Stimulated activated CD8-positive, alpha-beta memory T cell treated with anti-CD3 and anti-CD28 coated beads, Interleukin-7, amount 100 ng/mL, for 1 hour (primary cell): Measurements from ENCODE around the gene AGBL5.
"Not testable (repeated sequence)": the region's sequence is repeated elsewhere in the genome, so short reads cannot be mapped to it uniquely, and the experiment has no call there.

ENCODE experiments used
- DNase-seq, 2 donors: peaks; one replicate each; pipeline ENCODE4 v3.0.0-alpha.2; 2020; ENCODE audit warnings: low read depth in 2 of 2

The AGBL5 gene

DNA sequence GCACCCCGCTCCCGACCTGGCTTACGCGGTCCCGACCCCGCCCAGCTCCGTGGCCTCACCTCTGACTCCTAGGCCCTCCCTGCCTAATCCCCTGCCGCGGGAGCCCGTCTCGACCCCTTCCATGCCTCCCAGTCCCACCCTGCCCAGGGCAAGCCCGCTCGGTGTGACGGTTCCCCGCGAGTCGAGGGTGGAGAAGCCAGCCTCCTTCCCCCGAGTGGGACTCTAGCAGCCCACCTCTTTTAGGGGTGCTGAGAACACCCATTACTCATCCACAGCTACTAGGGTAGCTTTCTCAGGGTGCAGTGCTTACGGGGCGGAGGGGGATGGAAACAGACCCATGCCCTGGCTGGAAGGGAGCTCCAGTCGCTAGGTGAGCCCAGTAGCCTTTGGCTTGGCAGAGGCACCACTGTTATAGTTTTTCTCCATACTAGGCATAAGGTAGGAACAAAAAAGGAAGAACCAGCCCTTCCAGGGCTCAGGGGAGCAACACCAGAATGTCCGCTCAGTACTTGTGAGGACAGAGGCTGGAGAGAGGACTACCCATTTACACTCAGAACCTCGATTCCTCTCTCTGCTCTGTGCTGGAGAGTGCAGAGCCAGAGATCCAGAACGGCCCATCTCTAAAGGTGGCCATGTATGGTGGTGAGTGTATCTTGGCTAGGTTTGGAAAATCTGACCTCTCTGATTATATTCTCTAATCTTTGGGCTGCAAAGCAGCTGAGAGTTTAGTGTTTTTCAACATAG lies 606 bp downstream of the AGBL5 start:
- DNase-seq, result peak in 1 of 2 donors; percentile 12

DNA sequence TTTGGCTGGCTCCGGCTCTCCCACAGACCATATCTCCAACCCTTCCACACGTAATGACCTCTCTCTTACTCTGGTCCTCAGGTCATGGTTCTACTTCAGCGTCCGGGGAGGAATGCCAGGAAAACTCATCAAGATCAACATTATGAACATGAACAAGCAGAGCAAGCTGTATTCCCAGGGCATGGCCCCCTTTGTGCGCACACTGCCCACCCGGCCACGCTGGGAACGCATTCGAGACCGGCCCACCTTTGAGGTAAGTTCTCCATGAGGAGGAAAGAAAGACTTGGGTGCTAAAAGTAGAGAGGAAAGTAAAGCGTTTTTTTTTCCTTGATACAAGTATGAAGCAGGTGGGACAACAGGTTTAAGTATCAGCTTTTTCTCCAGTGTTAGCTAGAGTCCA lies 1.9 kb downstream of the AGBL5 start:
- DNase-seq, result no peak

DNA sequence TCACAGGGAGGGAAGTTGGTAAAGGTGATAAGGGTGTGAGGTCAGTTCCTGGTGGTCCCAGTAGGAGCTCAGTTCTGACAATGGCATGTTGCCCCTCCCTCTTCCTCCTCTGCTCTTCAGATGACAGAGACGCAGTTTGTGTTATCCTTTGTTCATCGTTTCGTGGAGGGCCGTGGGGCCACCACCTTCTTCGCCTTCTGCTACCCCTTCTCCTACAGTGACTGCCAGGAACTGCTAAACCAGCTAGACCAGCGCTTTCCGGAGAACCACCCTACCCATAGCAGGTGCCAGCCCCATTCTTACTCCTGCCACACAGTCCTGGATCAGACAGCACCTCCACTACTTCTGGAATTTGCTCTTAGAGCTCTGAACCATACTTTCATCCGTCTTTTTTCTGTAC lies 2.3 kb downstream of the AGBL5 start:
- no peak for DNase-seq

DNA sequence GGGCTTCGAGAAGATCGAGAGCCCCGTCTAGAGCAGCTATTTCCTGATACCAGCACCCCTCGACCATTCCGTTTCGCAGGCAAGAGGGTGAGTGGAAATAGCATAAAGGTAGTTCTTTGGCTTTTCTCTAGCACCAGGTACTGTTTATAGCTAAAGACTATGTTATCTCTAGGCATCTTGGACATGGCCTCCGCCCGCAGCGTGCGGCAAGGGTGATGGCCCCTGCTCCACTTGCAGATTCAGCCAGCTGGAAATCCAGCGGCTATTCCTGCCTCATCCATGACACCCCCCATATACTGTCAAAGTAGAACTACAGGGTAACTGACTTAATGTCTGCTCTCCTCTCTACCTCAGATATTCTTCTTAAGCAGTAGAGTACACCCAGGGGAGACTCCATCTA lies 3.3 kb downstream of the AGBL5 start:
- DNase-seq, result no peak

DNA sequence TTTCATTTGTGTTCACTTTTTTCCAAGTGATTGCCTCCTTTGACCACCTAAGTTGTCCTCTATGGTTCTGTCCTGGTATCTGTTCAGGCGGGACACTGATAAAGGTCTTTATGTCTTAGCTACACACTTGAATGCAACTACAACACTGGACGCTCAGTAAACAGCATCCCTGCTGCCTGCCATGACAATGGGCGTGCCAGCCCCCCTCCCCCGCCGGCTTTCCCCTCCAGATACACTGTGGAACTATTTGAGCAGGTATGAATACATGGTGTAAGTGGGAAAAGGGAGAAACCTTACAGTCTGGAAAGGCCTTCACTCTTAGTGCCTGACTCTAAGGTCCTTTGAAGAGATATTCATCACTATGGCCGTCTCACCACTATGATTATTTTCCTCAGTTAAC lies 5.7 kb downstream of the AGBL5 start:
- no peak for DNase-seq

DNA sequence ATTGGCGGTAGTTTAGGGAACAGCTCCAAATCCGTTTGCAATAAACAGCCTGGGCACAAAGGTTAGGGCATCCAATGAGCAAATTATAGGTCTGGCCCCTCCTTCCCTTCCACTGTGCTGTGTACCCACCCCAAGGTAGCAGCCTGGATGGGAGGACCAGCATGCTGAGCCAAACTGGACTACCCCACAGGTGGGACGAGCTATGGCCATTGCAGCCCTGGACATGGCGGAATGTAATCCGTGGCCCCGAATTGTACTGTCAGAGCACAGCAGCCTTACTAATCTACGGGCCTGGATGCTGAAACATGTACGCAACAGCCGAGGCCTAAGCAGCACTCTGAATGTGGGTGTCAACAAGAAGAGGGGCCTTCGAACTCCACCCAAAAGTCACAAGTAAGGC lies 6.7 kb downstream of the AGBL5 start:
- no peak for DNase-seq

DNA sequence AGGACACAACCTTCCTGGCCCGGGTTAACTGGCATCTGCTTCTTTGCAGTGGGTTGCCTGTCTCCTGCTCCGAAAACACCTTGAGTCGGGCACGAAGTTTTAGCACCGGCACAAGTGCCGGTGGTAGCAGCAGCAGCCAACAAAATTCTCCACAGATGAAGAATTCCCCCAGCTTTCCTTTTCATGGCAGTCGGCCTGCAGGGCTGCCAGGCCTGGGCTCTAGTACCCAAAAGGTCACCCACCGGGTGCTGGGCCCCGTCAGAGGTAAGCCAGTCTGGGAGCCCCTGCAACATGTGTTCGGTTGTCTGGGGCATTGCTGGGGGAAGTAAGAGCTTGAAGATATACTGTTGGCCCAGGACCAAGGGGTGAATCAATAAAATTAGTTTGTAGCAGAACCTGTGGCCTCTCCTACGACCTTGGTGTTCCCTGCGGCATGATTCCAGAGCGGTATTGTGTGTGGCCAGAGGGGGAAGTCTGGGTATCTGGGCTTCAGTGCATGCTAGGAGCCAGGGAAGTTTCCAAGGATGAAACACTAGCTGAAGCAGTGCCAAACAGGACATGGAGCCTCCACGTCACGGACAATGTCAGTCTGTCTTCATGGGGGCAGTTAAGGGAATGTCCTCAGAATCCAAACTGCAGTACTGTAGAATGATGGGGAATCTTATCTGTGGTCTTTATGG lies 7.8 kb downstream of the AGBL5 start:
- DNase-seq, result no peak

DNA sequence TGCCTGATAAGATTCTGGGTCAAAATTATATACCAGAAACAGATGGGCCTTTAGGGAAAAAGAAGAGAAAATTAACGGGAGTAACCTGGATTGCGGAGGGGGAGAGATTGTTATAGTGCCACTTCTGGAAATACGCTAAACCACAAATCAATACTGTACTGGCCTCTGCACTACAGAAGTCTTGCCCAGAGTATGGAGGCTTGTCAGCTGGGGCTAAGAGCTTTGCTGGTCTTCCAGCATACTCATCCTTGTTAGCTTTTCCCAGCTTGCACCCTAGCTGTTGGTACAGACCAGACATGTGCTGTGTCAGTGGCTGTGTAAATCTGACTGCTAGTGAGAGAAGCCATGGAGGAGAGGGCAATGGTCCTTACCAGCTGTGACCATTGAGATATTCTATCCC lies 8.9 kb downstream of the AGBL5 start:
- DNase-seq, result no peak

DNA sequence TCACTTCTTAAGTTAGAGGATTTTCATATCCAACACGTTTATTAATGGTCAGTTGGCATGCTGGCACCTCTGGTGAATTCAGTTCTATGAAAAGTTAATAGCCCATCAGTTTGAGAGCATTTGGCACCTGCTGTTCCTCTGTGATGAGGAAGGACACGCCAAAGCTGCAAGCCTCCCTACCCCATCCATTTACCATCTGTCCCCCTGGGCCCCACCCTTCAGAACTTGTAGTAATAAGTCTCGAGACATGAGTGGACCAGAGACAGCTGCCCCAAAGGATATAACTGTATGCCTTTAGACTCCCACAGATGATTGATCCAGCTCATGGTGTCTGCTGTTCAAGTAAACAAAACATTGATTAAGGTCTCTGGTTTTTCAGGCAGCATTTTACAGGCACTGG lies 13.7 kb downstream of the AGBL5 start:
- DNase-seq, result no peak

DNA sequence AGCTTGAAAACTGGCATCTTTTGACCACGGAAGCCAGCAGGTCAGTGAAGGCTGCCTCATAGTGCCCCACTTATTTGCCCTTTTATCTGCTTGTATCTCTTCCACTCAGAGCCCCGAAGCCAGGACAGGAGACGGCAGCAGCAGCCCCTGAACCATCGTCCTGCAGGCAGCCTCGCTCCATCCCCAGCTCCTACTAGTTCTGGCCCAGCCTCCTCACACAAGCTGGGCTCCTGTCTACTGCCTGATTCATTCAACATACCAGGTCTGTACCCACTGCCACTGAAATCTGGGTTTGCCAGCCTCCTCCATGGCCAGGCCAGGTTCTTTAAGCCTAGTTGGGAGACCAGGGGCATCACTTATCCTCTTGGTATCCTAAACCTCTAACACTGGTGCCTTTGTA lies 15.9 kb downstream of the AGBL5 start:
- no peak for DNase-seq

DNA sequence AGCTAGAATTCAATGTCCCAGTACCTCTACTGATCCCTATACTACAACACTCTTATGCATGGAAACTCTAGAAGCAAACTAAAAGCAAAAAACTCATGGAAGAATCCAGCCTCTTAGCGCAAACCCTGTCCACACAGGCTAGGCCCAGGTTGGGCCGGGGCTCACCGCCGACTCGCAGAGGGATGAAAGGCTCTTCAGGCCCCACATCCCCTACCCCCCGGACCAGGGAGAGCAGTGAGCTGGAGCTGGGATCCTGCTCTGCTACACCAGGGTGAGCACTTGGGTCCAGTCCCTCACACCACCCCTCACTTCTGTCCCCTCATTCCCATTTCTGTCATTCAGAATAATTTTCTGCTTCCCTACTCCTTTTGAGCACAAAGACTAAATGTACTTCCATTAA lies 18.0 kb downstream of the AGBL5 start:
- no peak for DNase-seq

DNA sequence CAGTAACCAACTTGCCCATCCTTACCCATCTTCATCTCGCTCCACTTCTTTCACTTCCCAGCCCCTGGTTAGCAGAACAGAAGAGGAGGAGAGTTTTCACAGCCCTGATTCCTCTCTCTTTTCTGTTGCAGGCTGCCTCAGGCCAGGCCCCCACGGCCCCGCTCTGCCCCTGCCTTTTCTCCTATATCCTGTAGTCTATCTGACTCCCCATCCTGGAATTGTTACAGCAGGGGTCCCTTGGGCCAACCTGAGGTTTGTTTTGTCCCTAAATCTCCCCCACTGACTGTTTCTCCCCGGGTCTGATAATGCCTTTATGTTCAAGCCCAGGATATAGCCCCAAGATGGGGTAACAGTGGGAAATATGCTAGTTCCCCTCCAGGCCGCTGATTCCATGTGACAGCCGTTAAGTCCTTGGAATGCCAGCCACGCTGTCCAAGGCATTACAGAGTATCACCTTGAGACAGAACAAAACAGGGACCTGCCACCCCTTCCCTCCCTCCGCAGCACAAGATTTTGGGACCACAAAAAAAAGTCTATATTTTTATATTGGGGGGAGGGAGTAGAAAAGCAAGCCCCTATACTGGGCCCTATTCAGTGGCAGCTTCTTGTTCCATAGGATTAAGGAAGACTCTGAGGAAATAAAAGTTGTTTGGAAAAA lies 18.6 kb downstream of the AGBL5 start:
- DNase-seq, result no peak

DNA sequence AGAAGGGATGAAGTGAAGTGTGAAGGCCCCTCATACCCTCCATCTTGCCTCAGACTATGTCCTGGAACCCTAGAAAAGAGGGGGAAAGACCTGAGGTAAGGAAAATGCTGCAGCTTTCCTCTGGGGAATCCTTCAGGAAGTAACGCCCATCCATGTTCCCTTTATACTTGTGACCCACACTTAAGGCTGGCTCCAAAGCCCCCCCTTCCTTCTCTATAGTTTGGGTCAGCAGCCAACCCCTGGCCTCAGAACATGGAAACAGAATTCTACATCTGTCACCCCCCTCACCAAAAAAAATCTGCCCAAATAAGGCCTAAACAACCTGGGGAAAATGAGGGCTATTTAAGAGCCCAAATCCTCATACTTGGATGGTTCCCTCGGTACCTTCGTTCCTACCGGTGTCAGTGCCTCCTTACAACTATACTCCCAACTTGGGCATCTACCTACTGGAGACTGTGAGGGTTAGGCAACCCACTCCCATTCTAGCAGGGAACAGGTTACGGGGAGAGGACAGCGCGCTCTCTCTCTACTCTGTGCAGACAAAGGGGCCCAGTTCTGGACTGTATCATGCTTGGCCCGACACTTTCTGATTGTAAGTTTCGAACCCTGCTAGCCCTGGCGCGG lies 19.3 kb downstream of the AGBL5 start:
- DNase-seq, result no peak

DNA sequence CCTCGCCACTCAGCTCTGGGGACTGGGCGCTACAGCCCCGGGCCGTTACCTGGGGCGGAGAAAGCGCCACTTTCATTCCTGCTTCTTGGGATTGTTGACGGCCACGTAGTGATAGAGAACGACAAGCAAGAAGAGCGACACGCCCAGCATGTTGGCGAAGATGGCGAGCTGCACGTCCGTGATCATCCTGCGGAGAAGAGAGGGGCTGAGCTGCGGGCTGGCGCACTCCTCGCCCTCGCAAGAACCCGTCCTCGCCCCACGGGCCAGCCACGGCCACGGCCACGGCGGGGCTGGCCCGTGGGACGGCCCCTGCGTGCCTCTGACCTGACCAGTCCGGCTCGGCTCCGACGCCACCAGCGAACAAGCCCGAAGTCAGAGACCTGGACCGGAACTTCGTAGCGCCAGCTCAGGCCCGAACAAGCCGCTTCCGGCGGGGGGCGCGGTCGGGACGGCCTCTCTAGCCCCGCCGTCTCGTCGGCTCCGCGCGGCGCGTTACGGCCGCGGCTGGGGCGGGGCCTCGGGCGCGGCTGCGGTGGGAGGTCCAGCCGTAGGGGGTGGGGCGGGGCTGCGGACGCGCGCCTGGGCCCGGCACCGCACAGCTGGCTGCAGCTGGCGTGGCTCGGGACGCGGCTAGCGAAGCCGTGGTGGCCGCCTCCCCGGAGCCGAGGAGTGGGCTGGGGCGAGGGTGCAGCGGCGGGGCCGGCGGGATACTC lies 20.0 kb downstream of the AGBL5 start, which contains the start of gene OST4:
OST4 (minus strand) TSS at position 378 of the 713 bp plus-strand sequence.
- DNase-seq, result peak; percentile 73 to 78

DNA sequence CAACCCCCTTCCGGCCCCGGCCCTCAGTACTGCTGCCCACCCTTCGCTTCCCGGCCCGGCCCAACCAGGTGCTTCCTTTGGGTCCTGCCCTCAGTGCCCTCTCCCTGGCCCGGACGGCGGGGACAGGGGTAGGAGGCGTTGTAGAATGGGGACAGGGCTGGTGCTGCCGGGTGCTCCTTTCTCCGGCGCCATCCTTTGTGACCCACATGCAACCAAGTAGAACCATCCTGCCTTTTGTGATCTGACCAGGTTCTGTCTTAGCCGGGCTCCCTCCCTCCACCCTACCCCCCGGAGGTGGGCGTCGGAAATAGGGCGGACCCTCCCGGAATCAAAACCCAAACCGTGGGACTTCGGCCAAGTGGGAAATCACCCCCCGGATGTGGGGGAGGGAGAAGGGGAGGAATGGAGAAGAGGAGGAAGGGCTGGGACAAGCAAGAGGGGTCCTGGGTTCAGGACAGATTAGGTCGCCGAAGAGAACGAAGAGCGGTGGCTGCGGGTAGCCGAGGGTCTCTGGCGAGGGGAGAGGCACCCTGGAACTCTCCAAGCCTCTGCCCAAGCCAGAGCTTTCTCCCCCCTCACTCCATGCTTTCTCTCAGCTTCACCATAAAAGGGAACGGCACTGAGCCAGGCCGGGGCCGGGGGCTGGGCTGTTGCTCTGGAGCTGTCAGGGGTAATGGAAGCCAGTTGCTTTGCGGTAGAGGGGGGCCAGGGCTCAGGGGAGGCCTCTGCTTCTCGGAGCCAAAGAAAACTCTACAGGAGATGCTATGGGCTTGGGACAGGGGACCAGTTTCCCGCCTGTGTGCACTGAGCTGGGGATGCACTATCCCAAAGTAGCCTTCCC lies 20.7 kb downstream of the AGBL5 start:
- no peak for DNase-seq

DNA sequence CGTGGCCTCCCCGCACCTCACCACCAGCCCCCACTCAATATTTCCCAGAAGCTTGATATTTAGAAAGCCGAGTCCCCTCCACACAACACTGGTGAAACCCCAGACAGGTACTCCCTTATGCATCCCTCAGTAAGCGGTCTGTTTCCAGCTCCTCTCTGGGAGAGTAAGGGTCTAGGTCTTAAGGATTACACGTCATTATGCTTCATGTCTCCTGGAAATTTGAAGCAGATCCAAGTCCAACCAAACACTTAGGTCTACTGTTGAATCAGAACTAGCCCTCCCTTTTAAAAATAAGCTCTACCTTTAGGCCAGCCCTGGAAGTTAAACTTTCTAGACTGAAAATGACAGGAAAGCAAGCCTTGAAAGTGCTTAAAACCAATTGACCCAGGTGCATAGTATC lies 21.5 kb downstream of the AGBL5 start:
- no peak for DNase-seq

DNA sequence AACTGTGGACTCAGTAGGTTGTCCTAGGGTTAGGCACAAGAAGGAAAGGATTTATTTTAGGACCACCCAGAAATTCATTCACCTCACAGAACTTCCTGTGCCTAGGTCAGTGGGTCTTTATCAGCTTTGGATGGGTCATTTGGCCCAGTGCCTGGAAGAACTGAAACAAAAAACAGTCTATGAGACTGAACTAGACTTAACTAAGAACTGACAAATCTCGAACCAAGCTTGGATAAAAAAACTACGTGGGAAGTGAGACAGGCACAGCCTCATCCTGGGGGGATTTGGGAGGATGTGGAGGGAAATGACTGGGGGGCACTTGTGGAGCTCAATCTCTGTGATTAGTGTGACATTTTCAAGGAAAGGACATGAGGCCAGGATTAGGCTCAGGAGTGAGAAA lies 22.3 kb downstream of the AGBL5 start:
- DNase-seq, result no peak

DNA sequence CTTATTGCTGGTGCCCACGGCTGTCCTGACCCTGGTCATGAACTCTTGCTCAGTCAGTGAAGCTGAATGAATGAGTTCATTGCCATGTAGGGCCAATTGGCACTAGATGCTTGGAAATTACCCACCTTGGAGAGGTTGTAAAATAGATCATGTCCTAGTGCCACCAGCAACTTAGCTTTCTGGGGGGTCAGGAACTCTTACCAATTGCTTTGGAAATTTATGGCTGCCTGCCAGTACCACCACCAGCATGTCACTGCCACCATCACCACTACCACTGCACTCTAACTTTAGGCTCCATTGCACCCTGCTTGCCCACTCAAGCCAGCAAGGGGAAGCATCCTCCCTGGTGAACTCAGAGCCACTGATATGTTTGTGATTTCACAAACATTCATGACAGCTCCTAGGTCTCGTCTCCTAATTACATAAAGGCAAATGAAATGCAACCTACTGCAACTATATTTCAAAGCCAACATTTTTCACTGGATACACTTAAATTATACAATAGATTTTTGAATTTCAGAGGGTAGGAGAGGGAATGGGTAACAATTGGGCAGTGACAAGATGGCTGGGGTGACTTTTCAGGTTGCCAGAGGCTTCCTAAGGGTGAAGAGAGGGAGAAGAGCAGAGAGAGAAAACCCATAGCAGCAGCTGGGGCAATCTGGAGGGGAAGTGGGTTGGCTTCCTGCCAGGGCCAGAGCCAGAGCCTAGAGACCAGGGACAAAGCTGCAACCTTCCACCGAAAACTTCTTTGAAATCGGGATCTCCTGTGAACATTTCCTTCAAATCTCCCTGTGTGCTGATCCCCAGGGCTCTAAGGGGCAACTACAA lies 23.5 kb downstream of the AGBL5 start:
- DNase-seq, result no peak

DNA sequence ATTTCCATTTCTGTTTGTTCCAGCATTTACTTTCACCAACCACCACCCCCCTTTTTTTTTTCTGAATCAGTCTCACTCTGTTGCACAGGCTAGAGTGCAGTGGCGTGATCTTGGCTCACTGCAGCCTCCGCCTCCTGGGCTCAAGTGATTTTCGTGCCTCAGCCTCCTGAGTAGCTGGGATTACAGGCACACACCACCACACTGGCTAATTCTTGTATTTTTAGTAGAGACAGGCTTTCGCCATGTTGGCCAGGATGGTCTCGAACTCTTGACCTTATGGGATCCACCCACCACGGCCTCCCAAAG lies 24.1 kb downstream of the AGBL5 start:
- not testable (repeated sequence) for DNase-seq

DNA sequence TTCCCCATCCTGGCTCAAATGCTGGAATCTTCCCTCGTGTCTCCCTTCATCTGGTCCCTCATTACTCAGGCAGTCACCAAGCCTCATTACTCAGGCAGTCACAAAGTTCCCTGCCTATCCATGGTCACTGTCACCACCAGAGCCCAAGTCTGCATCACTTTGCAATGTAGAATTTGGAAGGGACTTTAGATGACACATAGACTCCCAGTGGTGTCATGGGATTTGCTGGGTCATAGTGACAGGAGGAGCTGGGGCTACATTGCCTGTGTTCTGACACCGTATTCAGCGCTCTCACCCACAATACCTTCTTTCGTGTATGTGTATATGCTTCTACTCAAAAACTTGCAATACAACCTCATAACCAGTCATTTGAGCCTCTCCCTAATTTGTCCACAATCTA lies 24.9 kb downstream of the AGBL5 start:
- no peak for DNase-seq
